NT2/D1 (cell line): ENCODE measurements around the gene TEC.

Source experiments
- DNase-seq: peaks from one replicate; pipeline ENCODE4 v3.0.0-alpha.2; 2011; ENCODE audit warnings: low read depth, low spot score
- H3K27me3 ChIP-seq: 2 replicates; pipeline ENCODE4 v1.6.0; 2011; ENCODE audit warnings: mild to moderate bottlenecking; ENCODE audit not compliant: insufficient read length, insufficient read depth
- H3K36me3 ChIP-seq: 2 replicates; pipeline ENCODE4 v1.6.1; 2011; ENCODE audit warnings: mild to moderate bottlenecking, low read length, mixed read lengths; ENCODE audit not compliant: insufficient read depth, insufficient read length
- H3K4me1 ChIP-seq: 2 replicates; pipeline ENCODE4 v1.5.1; 2011; ENCODE audit not compliant: insufficient read depth, insufficient read length
- H3K4me3 ChIP-seq: 2 replicates; pipeline ENCODE4 v1.5.1; 2011; ENCODE audit warnings: low read depth; ENCODE audit not compliant: insufficient read length
- H3K9ac ChIP-seq: 2 replicates; pipeline ENCODE4 v1.6.0; 2011; ENCODE audit warnings: low read depth; ENCODE audit not compliant: insufficient read length
- H3K9me3 ChIP-seq: 2 replicates; pipeline ENCODE4 v1.5.1; 2011; ENCODE audit warnings: mild to moderate bottlenecking, low read length; ENCODE audit not compliant: insufficient read depth
- SUZ12 ChIP-seq: IDR thresholded peaks from 2 replicates; pipeline ENCODE4 v1.6.1; 2011; ENCODE audit not compliant: insufficient read length, insufficient read depth; ENCODE audit errors: extremely low read depth
- YY1 ChIP-seq: IDR thresholded peaks from 2 replicates; pipeline ENCODE4 v1.6.1; 2011; ENCODE audit not compliant: insufficient read length, insufficient read depth
- ZNF274 ChIP-seq: IDR thresholded peaks from 2 replicates; pipeline ENCODE4 v1.6.1; 2011; ENCODE audit warnings: mild to moderate bottlenecking, low read depth, low read length

Gene TEC

GRCh38 chr4:48153791-48154550, 115.7 kb downstream of the TEC start:
- Histone ChIP-seq H3K9ac (no peak overlapping the region), H3K36me3 (no peaks in the 10 kb centered on the region), H3K4me1 (no peaks in the 10 kb centered on the region), H3K27me3 (no peaks in the 10 kb centered on the region), H3K4me3 (no peak overlapping the region), H3K9me3 (peaks cover 24% of the 10 kb centered on the region)
- TF ChIP-seq YY1 (no peak), ZNF274 (no peak), SUZ12 (no peak)
- DNase-seq = no peak

- peaks cover 24% of the 10 kb centered on the region for H3K9me3 ChIP-seq
- no peak overlapping the region for H3K4me3 ChIP-seq
- no peak for DNase-seq
- TF ChIP-seq YY1 (no peak), ZNF274 (no peak), SUZ12 (no peak)
- H3K9ac ChIP-seq = no peak overlapping the region
- H3K27me3 ChIP-seq = no peaks in the 10 kb centered on the region
- no peaks in the 10 kb centered on the region for H3K4me1 ChIP-seq
- no peaks in the 10 kb centered on the region for H3K36me3 ChIP-seq
Measured at GRCh38 chr4:48152259-48152658, 117.4 kb downstream of the TEC start.

GRCh38 chr4:48149827-48150370, 119.7 kb downstream of the TEC start:
- Histone ChIP-seq H3K36me3 (no peaks in the 10 kb centered on the region), H3K4me3 (no peak overlapping the region), H3K9me3 (peaks cover 15% of the 10 kb centered on the region), H3K4me1 (no peaks in the 10 kb centered on the region), H3K9ac (no peak overlapping the region), H3K27me3 (no peaks in the 10 kb centered on the region)
- DNase-seq = no peak
- TF ChIP-seq ZNF274 (no peak), SUZ12 (no peak), YY1 (no peak)

GRCh38 chr4:48147621-48148020, 122.0 kb downstream of the TEC start:
- Histone ChIP-seq H3K27me3 (no peaks in the 10 kb centered on the region), H3K4me1 (no peaks in the 10 kb centered on the region), H3K9me3 (no peaks in the 10 kb centered on the region), H3K9ac (no peak overlapping the region), H3K36me3 (no peaks in the 10 kb centered on the region), H3K4me3 (no peak overlapping the region)
- DNase-seq = no peak
- TF ChIP-seq ZNF274 (no peak), SUZ12 (no peak), YY1 (no peak)

GRCh38 chr4:48141048-48141447, 128.6 kb downstream of the TEC start:
- no peak overlapping the region for H3K4me3 ChIP-seq
- no peaks in the 10 kb centered on the region for H3K9me3 ChIP-seq
- H3K9ac ChIP-seq = no peak overlapping the region
- TF ChIP-seq SUZ12 (no peak), YY1 (no peak), ZNF274 (no peak)
- H3K4me1 ChIP-seq = no peaks in the 10 kb centered on the region
- DNase-seq = no peak
- H3K36me3 ChIP-seq = no peaks in the 10 kb centered on the region
- H3K27me3 ChIP-seq = no peaks in the 10 kb centered on the region

- H3K4me3 ChIP-seq = no peak overlapping the region
- no peak overlapping the region for H3K9ac ChIP-seq
- H3K27me3 ChIP-seq = no peaks in the 10 kb centered on the region
- H3K9me3 ChIP-seq = no peaks in the 10 kb centered on the region
- DNase-seq = no peak
- H3K4me1 ChIP-seq = no peaks in the 10 kb centered on the region
- peaks cover 3% of the 10 kb centered on the region for H3K36me3 ChIP-seq
- TF ChIP-seq ZNF274 (no peak), YY1 (no peak), SUZ12 (no peak)
Measured at GRCh38 chr4:48139691-48140090, 129.9 kb downstream of the TEC start.

GRCh38 chr4:48138936-48139335, 130.7 kb downstream of the TEC start:
- H3K9me3 ChIP-seq = no peaks in the 10 kb centered on the region
- no peak overlapping the region for H3K4me3 ChIP-seq
- peaks cover 3% of the 10 kb centered on the region for H3K36me3 ChIP-seq
- TF ChIP-seq ZNF274 (no peak), YY1 (no peak), SUZ12 (no peak)
- H3K9ac ChIP-seq = no peak overlapping the region
- no peak for DNase-seq
- no peaks in the 10 kb centered on the region for H3K4me1 ChIP-seq
- H3K27me3 ChIP-seq = no peaks in the 10 kb centered on the region
